Measurements from ENCODE around the gene FBXW11.

The FBXW11 gene

DNA sequence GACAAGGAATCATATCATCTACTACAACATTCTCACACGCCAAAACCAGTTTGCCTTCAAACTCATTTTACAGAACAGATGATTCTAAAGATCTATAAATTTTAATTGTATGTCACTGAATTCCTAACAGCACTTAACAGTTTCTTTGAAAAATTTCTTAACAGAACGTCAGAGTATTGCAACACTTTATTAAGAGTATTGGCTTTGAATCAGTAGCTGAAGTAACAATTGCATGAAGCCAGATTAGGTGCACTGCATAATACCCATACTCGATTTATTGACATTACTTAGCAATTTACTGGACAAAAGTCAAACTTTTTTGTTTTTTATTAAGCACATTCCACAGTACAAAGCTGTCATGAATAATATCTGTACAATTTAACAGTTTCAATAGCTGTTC lies 145.1 kb downstream of the FBXW11 start:
- no peak for DNase-seq

DNA sequence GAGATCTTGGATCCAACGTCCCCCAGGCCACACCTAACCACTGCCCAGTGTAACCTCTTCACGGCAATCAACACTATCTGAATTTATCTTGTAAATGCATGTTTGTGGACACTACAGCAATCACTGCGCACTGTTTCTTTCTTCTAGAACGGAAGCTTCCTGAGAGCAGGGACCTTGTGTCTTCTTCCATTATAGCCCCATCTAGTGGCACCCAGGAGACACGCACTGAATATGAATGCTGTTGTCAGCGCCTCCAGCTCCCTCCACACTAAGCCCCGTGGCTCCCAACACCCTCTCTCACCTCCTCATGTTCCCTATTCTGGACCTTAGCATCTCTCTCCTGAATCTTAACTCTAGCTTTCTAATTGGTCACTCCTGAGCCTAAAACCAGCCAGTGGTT lies 148.1 kb downstream of the FBXW11 start:
- DNase-seq, result no peak

DNA sequence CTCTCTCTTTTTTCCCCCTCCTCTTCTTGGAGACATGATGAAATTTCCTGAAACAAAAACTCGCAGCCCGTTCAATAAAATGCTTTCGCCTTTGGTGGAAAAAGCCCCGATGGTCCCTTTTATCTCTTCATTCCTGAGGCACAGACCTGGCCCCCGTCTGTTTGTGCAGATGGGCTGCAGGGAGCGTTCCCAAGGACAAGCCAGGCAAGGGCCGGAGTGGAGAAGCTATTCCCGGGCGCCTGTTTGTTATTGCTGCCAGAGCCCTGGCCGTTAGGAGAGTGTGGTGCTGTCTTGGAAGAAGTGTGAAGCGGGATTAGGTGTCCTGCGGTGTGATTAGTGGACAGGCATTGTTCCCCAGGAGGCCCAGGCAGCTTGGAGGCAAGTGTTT lies 149.0 kb downstream of the FBXW11 start:
- no peak for DNase-seq

DNA sequence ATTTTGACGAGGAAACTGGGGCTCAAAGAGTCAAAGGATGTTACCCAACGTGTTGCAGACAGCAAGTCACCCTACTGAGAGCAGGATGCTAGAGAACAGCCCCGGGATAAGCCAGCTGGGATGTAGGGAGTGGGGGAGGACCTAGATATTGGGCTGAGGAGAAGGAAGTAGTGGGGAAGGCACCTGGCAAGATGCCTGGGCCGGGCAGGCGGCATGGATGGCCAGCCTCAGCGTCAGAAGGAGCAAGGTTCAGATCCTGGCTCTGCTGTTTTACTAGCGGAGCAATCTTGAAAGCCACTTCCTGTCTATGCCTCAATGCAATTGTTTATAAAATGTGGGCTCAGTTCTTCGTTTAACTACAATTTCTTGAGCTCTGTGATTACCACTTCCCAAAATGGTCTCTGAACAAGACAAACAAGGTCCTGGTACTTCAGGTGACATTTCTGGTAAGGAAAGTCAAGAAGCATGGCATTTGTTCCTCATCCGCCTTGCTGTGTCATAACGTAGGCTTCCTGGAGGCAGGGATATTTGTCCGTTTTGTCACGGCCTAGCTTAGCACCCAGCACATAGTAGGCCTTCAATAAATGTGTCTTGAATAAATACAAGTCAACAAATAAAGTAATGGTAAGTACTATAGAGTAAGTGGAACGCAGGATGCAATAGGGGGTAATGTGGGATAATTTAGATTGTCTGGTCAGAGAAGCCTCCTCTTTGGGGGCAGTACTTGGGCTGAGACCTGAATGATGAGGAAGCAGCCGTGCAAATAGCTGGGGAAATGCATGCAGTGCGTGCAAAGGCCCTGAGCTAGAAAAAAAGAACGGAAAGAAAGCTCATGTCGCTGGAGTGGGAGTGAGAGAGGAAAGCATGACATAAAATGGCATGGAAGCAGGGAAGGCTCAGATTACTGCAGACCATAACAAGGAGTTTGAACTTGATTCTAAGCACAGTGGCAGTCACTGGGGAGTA lies 150.4 kb downstream of the FBXW11 start:
- no peak for DNase-seq

DNA sequence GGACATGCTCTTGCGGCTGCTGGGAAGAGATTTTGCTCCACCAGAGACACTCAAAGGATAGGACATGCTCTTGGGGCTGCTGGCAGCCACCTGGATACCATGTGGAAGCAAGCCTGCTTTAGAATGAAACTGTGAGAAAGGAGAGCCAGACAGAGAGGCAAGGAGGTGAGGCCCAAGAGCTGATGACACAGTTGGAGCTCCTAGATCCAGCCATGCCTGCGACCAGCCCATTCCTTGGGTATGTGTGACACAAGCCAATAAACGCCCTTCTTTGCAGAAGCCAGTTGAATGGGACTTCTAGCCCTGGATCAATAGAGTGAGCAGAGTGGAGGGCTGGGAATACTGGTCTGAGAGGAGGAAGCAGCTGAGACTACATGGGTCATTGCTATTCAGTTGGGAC lies 151.2 kb downstream of the FBXW11 start:
- DNase-seq, result no peak

DNA sequence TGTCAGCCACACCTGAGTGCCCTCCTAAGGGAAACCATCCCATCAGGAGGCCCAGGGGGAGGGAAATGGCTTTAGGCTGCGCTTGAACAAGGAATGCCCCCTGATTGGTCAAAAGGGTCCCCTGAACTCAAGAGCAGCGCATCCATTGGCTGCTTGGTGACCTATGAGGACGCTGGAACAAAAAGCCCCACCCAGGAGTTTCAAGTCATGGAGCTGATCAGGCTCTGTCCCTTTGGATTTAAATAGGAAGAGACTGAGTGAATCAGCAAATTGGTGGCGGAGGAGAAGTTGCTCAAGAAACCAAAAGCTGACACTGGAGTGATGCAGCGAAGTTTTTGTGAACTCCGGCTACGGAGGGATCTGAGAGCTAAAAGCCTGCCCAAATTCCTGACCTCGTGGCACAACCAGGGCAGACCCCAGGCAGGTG lies 154.2 kb downstream of the FBXW11 start:
- DNase-seq, result no peak

DNA sequence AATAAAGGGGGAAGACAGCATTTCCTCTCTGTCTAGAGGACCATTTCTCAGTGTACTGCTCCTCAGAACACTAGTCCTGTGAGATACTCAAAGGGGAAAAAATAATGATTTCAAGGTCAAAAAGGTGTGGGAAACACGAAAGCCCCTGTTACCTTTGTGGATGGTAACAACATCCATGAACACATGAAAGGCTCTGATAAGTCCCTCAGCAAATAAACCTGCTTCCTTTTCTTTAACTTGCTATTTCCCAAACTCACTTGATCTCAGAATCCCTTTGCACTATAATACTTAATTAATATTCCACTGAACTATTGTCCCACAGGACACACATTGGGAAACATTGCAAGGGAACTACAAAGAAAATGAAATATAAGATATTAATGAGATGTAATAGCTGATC lies 155.2 kb downstream of the FBXW11 start:
- no peak for DNase-seq

DNA sequence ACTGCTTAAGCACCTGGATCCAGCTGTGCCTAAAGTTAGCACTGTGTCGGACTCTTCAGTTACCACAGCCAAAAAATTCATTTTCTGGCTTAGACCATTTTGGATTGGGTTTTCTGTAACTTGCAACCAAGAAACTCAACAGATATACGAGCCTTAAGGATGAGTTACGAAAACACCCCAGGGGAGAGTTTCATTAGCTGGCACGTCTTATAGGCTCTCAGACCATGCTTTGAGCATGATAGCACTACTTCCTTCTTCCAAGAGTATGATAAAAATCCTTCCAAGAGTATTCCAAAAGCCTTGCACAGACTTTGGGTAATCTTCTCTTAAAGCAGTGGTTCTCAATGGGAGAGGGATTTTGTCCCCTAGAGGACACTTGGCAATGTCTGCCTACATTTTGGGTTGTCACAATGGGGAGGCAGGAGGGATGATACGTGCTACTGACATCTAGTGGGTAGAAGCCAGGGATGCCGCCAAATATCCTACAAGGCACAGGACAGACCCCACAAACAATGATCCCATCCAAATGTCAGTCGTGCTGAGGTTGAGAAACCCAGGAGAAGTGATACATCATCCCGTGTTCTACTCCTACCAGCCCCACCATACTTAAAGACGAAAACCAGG lies 156.0 kb downstream of the FBXW11 start:
- DNase-seq, result no peak

DNA sequence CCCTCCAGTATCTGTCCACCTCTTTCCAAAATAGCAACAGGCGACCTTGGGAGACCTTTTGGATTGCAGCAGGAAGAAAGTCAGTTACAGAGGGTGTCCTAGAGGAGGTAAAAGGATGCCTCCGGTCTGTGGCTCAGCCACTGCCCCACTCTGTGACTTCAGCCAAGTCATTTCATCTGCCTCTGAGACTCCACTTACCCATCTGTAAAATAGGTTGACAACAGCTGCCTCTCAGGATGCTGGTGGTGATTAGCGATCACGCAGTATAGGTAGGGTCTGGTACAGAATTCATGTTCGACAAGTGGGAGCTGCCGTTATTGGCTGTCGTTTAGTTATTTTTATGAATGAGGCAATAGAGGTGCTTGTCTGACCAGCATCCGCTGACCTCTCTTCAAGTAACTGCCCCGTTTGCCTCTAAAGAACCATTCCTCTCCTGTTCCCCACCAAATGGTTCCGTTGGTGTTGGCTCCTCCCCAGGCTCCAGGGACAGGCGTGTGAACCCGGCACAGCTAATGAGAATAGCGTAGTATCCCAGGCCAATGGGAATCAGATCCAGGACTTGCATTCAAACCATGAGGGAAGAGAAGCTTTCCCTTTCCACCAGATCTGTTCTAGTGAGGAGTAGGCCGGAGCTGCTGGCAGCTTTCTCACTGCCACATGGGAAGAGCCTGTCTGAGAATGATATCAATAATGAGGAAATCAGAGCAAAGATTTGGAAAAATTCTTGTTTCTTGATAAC lies 156.7 kb downstream of the FBXW11 start:
- no peak for DNase-seq

DNA sequence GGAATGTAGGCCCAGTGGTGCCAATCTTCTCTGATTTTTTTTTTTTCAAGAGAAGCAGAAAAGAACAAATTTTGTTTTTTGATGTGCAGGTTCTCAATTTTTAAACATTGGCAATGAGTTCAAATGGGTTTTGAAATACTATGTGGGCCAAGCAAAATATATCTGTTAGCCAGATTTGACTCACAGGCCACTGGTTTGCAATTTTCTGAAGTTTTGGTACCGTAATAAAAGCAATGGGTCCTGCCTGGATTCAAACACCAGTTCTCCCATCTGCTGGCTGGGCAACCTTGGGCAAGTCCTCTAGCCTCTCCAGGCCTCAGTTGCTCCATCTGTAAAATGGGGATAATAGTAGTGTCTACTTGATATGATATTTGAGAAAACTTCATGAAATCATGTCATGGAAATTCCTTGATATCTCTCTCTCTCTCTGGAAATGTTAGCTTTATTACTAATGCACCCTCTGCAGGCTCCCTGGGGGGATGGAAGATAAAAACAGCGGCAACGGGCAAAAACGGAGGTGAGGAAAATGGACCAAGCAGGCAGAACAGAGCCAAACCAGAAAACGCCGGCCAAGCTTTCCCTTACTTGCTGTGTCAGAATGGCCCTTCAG lies 157.4 kb downstream of the FBXW11 start:
- no peak for DNase-seq

DNA sequence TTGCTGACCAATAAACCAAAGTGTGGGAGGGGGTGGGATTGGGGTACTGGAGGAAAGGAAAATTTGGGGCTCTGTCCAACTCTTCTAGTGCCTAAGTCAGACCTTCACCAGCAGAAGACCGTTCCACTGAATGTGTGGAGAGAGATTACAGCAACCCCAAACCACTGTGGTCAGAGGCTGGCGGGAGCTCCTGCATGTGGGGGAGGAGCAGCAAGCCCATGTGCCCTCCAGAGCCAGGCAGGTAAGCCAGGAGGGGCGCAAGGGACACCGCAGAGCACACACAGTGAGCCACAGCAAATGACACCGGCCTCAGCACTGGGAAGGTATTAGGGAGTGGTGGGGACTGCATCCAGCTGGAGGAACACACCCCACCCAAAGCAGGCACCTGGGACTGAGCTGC lies 158.0 kb downstream of the FBXW11 start:
- no peak for DNase-seq

DNA sequence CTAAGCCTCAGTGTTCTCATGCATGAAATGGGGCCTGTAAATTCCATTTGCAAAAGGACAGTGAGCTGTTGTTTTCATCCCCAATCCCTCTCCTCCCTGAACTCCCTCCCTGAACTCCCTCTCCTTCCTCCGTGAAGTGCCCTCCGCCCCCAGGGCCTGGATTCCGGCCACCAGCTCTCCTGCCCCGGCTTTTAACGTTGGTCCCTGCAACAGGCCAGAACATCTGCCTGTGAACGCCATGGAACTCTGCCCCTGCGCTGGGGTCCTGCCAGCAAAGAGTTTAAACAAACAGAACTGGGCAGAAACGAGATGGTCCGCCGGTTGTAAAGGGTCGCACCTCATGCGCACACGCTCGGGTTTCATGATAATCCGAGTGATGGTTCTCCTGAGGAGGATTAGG lies 158.4 kb downstream of the FBXW11 start:
- DNase-seq, result no peak

DNA sequence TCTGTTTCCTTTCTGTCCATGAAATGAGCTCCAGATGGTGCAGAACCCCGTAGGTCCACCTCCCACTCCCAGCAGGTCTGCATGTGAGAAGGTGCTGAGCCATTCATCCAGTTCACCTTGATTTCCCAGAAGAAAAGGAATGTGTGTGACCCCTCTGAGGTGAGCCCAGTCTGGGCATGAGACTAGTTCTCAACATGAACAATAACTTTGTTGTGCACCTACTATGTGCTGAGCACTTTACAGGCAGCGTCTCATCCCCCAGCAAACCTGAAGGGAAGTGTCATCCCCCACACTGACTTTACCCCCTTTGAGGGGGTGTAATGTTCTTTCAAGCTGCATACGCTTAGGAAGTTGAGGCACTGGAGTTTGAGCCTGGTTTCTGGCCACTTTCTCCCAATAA lies 159.4 kb downstream of the FBXW11 start:
- DNase-seq, result no peak

DNA sequence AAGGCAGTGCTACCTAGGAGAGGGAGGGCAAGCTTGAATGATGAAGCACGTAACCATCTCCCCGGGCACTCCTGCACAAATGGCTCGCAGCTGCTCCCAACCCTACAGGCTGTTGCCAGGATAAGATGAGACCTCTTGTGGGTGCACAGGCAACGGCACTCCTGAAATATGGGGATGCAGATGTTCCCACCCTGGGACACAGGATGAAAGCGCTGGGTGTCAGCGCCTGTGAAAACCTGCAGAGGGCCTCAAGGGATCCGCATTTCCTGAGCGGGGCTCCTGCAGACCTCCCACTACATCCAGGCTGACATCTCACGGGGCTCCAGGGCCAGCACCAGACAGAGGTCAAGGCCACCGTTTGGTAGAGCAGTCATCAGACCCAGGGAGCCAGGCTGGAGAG lies 160.1 kb downstream of the FBXW11 start:
- no peak for DNase-seq

DNA sequence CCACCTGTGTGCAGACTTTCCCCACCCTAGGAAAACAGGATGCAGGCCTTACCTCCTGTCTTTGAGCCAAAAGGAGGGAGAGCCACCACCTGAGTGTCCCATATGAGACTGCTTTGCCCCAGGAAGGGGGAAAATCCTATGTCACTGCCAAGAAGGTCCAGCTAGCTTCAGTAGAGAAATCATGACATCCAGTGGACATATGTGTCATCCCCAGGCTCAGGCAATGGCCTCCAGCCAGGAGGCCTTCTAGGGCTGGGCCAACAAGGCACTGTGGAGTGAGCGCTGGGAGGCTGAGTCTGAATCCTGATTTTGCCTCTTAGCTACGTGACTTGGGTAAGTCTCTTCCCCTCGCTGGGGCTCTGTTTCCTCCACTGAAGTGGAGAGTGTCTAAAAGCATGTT lies 160.6 kb downstream of the FBXW11 start:
- DNase-seq, result no peak

DNA sequence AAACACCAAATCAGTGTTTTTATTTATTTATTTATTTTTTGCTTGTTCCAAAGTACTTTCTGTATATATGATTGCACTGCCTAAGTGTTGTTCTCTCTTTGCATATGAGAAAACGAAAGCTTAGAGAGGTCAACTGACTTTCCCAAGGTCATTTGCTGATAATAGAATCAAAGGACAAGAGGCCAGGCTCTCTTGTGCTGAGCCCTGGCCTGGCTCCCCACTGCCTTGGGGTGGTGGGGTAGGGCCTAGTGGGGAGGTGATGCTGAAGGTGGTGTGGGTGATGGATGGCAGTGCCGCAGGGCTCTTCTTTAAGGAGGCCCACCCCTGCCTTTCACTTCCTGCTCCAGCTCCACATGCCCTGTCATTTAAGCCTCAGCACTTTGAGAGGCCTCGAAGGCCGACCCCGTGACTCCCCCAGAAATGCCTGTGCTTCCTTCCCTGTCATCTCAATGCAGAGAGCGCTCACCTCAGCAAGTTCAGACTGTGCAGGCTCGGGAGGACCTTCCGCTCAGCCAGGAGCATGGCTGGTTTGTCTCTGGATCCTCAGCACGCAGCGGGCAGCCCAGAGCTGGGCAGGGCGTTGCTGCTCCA lies 161.3 kb downstream of the FBXW11 start:
- no peak for DNase-seq

DNA sequence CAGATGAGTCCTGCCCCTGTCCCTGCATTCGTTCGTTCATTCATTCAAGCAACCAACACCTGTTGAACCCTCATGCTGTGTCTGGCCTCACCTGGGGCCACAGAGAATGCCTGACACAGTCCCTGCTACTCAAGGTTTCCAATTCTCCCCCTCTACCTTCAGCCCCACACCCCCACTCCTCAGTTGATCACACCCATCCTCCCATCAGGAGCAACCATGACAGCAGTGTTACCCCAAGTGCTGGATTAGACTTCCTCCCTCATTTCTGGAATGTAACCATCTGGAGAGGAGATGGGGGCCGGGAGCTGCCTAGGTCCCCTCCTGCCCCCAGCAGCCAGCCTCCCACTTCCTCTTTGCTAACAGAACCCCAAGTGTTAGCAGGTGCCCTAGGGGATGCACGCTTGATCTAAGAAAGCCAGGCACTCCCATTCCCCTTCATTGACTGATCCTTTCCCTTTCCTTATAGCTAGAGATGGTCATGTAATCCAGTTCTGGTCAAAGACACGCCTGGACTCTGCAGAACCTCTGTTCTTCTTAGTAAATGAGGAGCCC lies 163.6 kb downstream of the FBXW11 start:
- no peak for DNase-seq

DNA sequence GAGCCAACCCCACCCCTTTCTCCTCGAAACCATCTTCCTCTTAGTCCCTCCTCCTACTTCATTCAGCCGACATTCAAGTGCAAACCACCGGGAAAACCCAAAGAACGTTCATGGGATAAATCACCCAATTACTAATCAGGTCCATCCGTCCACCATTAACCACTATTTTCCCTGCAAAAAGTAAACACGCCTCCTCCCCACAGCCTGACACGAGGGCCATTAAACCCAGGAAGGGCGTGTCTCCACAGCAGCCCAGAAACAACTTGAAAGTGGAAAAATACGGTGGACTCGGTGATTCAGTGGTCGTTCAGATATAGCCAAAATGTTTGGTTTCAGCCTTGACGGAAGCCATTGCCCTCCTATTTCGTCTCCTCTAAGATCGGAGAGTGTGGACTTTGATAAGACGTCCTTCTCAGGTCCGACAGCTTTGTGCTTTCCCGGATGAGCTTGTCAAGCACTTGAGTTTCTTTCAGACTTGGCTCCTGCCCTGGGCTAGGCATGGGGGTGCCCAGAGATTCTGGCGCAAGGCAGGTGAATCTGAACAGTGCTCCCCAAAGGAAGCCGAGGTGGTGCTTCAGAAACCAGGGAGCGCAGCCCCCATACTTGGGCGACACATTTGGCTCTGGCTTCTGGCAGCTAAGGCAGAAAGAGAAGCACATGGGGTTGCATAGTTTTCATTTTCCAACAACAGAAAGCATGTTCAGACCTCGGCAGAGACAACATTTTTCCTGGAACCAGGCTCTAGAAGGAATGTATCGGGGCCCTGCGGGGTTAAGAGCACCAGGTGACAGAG lies 164.3 kb downstream of the FBXW11 start:
- DNase-seq, result no peak

DNA sequence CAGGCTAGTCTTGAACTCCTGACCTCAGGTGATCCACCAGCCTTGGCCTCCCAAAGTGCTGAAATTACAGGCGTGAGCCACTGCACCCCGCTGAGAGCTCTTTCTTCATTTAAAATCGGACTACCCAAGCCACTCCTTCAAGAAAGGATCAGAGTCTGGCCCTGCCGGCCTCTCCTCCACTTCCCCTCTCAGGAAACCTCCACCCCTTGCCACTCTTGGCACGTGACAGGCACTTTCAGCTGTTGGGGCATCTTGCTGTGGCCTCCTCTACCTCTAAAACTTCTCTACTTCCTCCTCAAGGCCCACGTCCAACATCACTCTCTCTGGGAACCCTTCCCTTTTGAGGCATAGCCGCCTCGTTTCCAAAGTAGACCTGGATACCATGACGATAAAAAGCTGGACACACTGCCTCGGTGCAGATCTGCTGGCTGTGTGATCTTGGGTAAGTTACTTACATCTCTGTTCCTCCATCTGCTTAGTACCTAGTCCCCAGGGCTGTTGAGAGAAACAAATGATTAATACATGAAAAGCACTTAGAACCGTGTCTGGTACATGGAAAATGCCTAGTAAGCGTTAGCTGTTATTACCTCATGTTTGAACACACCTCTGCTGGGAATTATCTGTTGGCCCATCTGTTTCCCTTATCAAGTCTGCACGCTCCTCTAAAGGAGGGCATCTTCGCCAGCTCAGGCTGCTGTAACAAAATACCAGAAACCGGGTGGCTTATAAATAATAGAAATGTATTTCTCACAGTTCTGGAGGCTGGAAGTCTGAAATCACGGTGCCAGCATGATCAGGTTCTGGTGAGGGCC lies 165.5 kb downstream of the FBXW11 start:
- no peak for DNase-seq

DNA sequence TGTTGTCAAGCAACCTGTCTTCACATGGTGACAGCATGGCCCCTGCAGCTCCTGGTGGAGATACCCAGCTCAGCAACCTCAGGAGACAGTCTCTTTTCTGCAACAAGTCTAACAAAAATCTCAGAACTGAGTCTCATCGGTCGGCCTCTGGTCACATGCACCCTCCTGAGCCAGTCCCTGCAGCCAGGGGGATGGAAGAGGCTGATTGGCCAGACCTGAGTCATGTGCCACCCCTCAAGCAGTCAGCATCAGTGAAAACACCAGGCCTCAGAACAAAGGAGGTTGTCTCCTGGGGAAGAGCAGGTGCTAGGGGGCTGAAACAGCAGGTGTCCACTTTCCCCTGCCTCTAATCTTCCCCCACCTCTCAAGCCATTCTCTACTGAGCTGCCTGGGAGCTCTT lies 166.4 kb downstream of the FBXW11 start:
- DNase-seq, result no peak

DNA sequence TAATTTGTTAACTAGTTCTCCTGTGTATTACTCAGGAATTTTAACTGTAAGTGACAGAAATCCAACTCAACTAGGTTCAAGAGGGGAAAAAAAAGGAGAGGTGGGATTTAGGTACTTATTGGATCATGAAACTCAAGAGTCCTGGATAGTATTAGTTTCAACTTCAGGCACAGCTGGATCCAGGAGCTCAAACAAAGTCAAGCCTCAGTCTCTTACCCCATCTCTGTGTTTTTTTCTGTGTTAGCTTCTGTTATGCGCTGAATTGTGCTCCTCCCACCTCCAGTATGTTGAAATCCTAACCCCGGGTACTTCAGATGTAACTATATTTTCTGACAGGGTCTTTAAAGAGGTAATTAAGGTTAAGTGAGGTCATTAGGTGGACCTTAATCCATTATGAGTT lies 167.3 kb downstream of the FBXW11 start:
- no peak for DNase-seq
